ENCODE data around the gene RASA3.

The RASA3 gene

DNA sequence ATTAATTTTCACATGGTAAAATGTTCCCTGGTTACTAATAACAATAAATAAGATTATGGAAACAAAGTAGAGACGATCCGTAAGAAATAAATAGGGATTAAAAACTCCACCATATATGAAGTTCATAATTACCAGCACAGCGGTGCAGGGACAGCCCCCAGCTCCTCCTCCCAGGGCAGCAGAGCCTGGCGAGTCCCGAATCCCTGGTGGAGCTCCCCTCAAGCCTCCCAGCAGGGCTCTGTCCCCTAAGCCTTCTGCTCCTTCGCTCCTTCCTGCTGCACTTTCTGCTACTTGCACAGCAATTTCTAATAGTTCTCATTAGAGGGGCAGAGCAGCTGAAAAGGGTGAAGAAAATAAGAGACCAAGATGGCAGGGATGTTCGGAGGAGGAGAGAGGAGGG, 43.6 kb downstream of the RASA3 start:
- no peak for DNase-seq (ENCODE audit: low read depth)
- TF ChIP-seq, protein P1, sequence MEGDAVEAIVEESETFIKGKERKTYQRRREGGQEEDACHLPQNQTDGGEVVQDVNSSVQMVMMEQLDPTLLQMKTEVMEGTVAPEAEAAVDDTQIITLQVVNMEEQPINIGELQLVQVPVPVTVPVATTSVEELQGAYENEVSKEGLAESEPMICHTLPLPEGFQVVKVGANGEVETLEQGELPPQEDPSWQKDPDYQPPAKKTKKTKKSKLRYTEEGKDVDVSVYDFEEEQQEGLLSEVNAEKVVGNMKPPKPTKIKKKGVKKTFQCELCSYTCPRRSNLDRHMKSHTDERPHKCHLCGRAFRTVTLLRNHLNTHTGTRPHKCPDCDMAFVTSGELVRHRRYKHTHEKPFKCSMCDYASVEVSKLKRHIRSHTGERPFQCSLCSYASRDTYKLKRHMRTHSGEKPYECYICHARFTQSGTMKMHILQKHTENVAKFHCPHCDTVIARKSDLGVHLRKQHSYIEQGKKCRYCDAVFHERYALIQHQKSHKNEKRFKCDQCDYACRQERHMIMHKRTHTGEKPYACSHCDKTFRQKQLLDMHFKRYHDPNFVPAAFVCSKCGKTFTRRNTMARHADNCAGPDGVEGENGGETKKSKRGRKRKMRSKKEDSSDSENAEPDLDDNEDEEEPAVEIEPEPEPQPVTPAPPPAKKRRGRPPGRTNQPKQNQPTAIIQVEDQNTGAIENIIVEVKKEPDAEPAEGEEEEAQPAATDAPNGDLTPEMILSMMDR (conservative IDR thresholded peaks at IDR 0.05; ENCODE audit: low read depth, low read length): no peak

GRCh38 chr13:114088234-114088633, 44.2 kb downstream of the RASA3 start:
- TF ChIP-seq, protein P1 (conservative IDR thresholded peaks at IDR 0.05; ENCODE audit: low read depth, low read length): peak; percentile 2
- no peak for DNase-seq (ENCODE audit: low read depth)
- no peak overlapping the region for H3K4me3 ChIP-seq (ENCODE audit: low read length)

More for the DNA sequence above, 43.6 kb downstream of the RASA3 start:
- no peak overlapping the region for H3K4me3 ChIP-seq (ENCODE audit: low read length)

DNA sequence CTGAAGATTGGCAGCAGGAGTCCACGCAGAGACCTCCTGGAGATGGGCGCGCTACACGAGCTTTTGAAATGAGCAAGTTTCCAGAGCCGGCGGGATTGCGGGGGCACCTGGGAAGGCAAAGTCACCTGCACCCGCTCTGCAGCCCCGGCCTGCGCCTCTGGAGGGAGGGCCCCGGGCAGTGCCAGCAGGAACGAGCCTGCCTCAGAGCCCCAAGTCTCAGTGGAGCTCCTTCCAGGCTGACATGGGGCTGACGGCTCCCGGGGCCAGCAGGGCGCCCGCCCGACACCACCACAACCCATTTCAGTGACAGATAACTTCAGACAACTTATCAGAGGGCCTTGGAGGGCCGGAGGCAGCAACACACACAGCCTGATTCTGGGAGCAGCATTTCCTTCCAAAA, 45.0 kb downstream of the RASA3 start:
- no peak for DNase-seq (ENCODE audit: low read depth)
- TF ChIP-seq, protein P1 (conservative IDR thresholded peaks at IDR 0.05; ENCODE audit: low read depth, low read length): no peak
- H3K4me3 ChIP-seq (ENCODE audit: low read length): no peak overlapping the region

- DNase-seq (ENCODE audit: low read depth): no peak
- no peak overlapping the region for H3K4me3 ChIP-seq (ENCODE audit: low read length)
- TF ChIP-seq, protein P1 (conservative IDR thresholded peaks at IDR 0.05; ENCODE audit: low read depth, low read length): no peak
Measured at GRCh38 chr13:114082849-114083645, 49.4 kb downstream of the RASA3 start.

DNA sequence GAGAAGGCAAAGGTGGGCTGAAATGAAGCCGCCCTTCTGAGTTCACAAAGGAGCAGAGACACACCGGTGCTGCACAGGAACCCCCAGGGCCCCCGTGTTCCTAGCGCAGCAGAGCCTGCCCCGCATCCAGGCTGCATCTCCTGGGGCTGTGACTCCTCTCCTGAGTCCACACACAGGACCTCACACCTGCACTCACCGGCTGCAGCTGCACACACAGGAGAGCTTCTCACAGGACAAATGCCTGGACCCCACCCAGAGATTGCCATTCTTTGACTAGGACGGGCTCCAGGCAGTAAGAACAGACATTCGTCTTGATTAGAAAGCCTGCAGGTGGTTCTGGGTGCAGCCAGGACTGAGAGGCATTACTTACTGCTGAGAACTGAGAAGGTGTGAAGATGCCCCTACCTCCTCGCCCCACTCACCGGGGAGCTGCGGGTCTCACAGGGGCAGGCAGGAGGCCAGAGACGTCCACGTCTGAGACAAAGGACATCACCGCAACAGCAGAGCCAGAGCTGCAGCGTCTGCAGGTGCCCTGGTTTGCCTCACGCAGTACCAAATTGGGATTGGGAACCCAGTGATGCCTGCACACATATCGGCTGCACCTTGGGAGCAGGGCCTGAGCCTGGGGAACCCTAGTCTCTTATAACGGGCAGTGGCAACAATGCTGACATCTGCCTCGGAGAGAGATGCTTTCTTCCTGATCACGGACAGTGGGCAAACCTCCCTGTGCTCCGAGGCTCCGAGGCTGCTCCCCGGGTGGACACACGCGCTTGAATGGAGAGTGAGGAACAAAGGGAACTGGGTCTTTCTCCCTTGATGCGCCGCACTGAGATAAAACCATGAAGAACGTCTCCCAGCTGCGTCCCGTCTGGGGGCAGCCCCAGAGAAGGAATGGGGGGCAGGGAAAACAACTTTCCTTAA, 50.4 kb downstream of the RASA3 start:
- no peak overlapping the region for H3K4me3 ChIP-seq (ENCODE audit: low read length)
- TF ChIP-seq, protein P1 (conservative IDR thresholded peaks at IDR 0.05; ENCODE audit: low read depth, low read length): no peak
- DNase-seq (ENCODE audit: low read depth): no peak

DNA sequence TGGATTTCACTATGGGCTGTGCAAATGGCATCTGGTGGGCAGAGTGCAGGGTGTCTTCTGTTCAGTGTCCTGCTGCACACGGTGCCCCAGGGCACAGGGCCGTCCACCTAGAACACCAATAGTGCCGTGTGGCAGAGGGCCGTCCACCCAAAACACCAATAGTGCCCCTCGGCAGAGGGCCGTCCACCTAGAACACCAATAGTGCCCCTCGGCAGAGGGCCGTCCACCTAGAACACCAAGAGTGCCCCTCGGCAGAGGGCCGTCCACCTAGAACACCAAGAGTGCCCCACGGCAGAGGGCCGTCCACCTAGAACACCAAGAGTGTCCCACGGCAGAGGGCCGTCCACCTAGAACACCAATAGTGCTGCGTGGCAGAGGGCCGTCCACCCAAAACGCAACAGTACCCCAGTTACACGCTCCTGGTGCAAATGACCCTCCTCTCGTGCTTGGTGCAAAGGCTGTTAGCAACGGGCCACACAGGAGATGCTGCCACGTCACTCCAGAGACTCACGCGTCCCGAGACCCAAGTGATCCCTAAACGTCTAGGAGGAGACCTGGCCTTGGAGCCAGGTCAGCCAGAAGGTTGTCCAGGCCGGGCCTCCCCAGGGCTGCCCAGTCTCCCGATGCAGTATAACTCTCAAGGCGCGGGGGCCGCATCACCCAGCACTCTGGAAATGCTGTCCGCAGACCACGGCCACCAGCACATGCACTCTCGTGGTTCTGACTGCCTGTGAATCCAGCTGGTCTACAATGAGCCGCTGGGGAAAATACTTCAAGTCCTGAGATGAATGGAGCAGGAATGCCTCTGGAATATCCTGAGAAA, 51.5 kb downstream of the RASA3 start:
- DNase-seq (ENCODE audit: low read depth): no peak
- H3K4me3 ChIP-seq (ENCODE audit: low read length): no peak overlapping the region
- TF ChIP-seq, protein P1 (conservative IDR thresholded peaks at IDR 0.05; ENCODE audit: low read depth, low read length): no peak

Measured in retinal pigment epithelial cell (primary cell).